ENCODE measurements around the gene RGP1. TPM values are rescaled to one million over a fixed set of nuclear protein-coding genes. Genes with fewer than 3 reads are reported as not detected.

Gene RGP1
- total RNA-seq, 4 donors from 2014 or later, result 16.5 to 44.4 (median 38.3) TPM

GRCh38 chr9:35716230-35716629 is 32.9 kb upstream of the RGP1 start:
- H3K27ac ChIP-seq, result no peak overlapping the region
- no peaks in the 10 kb centered on the region for H3K27me3 ChIP-seq

DNA sequence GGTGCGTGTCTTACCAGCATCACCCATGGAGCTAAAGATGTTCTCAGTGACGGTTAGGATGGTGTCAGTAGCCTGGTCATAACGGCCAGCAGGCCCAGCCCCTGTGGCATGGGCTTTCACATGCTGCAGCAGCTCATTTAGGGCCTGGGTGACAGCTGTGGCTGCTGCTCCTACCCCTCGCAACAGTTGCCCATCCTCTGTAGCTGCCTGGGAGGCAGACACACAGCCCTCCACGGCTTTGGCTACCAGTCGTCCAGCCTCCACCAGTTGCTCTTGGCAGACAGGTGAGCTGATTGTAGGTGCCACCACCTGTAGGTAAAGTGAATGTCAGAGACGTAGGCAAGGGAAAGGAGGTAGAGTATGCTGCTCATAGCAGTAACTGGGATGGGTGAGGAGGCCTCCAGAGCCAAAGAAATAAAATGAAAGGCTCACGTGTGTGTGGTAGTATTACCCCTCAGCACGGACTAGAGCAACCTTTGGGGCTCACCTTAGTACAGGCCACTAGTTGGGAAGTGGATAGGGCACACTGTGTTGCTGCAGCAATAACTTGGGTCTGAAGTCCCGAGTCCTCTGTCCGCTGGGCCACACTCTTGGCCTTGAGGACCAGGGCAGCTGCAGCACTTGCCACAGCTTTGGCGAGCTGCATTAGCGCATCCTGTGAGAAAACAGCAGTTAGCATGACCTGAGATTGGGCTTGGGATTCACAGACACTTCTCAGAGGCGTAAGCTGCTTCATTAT is 31.8 kb upstream of the RGP1 start:
- peaks cover 8 to 100% (median 9%) of the 10 kb centered on the region in 3 donors for H3K36me3 ChIP-seq
- TF ChIP-seq CTCF (IDR thresholded peaks at IDR 0.05) (no peak), POLR2A (IDR thresholded peaks at IDR 0.05) (no peak)
- no peak overlapping the region for H3K27ac ChIP-seq
- no peaks in the 10 kb centered on the region for H3K9me3 ChIP-seq
- no peak overlapping the region for H3K4me3 ChIP-seq
- no peaks in the 10 kb centered on the region for H3K27me3 ChIP-seq
- peaks cover 0 to 6% (median 0%) of the 10 kb centered on the region in 4 donors for H3K4me1 ChIP-seq
- no peak for DNase-seq

More at GRCh38 chr9:35716230-35716629, 32.9 kb upstream of the RGP1 start:
- Histone ChIP-seq H3K36me3 (peaks cover 8 to 100% (median 9%) of the 10 kb centered on the region in 3 donors), H3K4me3 (no peak overlapping the region), H3K4me1 (peaks cover 0 to 6% (median 0%) of the 10 kb centered on the region in 4 donors), H3K9me3 (no peaks in the 10 kb centered on the region)
- TF ChIP-seq POLR2A (IDR thresholded peaks at IDR 0.05) (no peak), CTCF (IDR thresholded peaks at IDR 0.05) (no peak)
- DNase-seq, result no peak

DNA sequence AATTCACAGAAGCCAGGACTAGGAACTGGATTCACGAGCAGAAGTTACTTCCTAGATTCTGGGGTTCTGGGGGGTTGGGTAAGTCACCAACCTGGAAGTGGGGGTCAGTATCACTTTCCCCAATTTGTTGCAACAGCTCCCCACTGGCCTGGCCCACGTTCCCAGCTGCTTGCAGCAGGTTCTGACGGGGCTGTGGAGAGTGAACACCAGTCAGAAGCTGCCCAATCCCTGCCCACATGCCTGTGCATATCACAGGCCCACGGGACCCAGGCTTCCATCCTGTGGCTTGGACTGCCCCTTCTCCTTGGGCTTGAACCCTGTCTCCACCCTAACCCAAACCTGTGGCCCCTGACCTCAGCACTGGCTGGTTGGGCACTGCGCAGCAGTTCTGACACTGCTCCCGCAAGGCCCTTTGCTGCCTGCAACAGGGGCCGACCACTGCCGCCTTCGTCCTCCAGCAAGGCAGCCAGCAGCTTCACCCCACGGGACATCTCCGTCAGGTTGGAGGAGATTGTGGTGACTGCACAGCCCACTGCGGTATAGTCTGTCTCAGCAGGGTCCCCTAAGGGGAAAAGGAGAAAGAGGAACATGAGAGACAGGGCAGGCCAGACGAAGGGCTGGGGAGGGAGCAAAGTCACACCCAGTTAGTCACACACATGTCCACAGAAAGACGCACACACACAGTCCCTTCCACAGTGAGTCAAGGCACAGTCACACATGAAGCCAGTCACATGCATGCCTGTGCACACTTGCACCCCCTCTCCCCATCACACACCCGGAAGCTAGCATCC is 30.2 kb upstream of the RGP1 start:
- Histone ChIP-seq H3K27me3 (no peaks in the 10 kb centered on the region), H3K27ac (peak overlapping the region in 1 of 4 donors; percentile 71), H3K4me3 (no peak overlapping the region), H3K36me3 (peaks cover 8 to 100% (median 9%) of the 10 kb centered on the region in 3 donors), H3K4me1 (peaks cover 0 to 6% (median 0%) of the 10 kb centered on the region in 4 donors), H3K9me3 (no peaks in the 10 kb centered on the region)
- DNase-seq, result peak in 2 of 3 donors; percentile 76 to 80
- TF ChIP-seq POLR2A (IDR thresholded peaks at IDR 0.05) (no peak), CTCF (IDR thresholded peaks at IDR 0.05) (no peak)

GRCh38 chr9:35719546-35719945 is 29.5 kb upstream of the RGP1 start:
- TF ChIP-seq CTCF (IDR thresholded peaks at IDR 0.05) (no peak), POLR2A (IDR thresholded peaks at IDR 0.05) (no peak)
- H3K27ac ChIP-seq, result peak overlapping the region in 2 of 4 donors; percentile 50 to 71
- H3K27me3 ChIP-seq, result no peaks in the 10 kb centered on the region
- H3K4me3 ChIP-seq, result no peak overlapping the region
- peaks cover 4 to 100% (median 9%) of the 10 kb centered on the region in 3 donors for H3K36me3 ChIP-seq
- peaks cover 0 to 6% (median 0%) of the 10 kb centered on the region in 4 donors for H3K4me1 ChIP-seq
- no peak for DNase-seq
- H3K9me3 ChIP-seq, result no peaks in the 10 kb centered on the region

DNA sequence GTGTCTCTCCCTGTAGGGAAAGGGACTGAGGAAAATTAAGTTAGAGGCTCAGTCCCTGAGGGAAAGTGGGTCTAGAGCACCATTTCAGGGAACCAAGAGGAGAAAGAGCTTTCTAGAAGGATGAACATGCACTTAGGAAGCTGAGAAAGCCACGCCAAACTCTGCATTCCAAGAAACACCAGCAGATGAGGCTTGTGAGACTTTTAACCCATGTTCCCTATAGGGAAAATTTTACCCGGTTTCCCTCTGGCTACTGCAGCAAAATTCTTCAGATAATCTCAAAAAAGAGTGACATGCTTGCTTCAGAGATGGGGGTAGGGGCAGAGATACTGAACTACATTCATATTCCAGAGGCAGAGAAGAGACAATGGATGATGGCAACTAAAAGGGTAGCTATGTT is 25.7 kb upstream of the RGP1 start:
- Histone ChIP-seq H3K27me3 (no peaks in the 10 kb centered on the region), H3K27ac (no peak overlapping the region), H3K4me3 (no peak overlapping the region), H3K36me3 (peaks cover 0 to 75% (median 9%) of the 10 kb centered on the region in 3 donors), H3K9me3 (no peaks in the 10 kb centered on the region), H3K4me1 (peaks cover 2 to 30% (median 14%) of the 10 kb centered on the region in 4 donors)
- DNase-seq, result no peak
- no peak for TF ChIP-seq CTCF (IDR thresholded peaks at IDR 0.05)
- no peak for TF ChIP-seq POLR2A (IDR thresholded peaks at IDR 0.05)
